Memory B cell (primary cell): Measurements from ENCODE around the gene CYTH4.

Experiments used
- ATAC-seq: fragments of 150-1000 bp; cut with Tn5 transposase; 2 replicates; pipeline ENCODE4 v1.10.0; 2021; ENCODE audit warnings: low read depth, mild to moderate bottlenecking, moderate library complexity
- DNase-seq, 2 donors: peaks; one replicate each; pipeline ENCODE4 v3.0.0; 2022; ENCODE audit warnings: low spot score in 2 of 2
- H3K27ac Mint-ChIP-seq: one replicate; pipeline ENCODE4 v1.8.0; 2022; ENCODE audit warnings: mild to moderate bottlenecking, moderate library complexity, mixed read lengths
- H3K27me3 Mint-ChIP-seq: one replicate; pipeline ENCODE4 v1.8.0; 2022; ENCODE audit warnings: mixed read lengths
- H3K36me3 Mint-ChIP-seq: one replicate; pipeline ENCODE4 v1.8.0; 2022; ENCODE audit warnings: mild to moderate bottlenecking, mixed read lengths
- H3K4me1 Mint-ChIP-seq: one replicate; pipeline ENCODE4 v1.8.0; 2022; ENCODE audit warnings: mixed read lengths
- H3K4me3 Mint-ChIP-seq: one replicate; pipeline ENCODE4 v1.8.0; 2022; ENCODE audit warnings: mild to moderate bottlenecking, moderate library complexity, mixed read lengths
- H3K9me3 Mint-ChIP-seq: one replicate; pipeline ENCODE4 v1.8.0; 2022; ENCODE audit warnings: mixed read lengths

Gene CYTH4

DNA sequence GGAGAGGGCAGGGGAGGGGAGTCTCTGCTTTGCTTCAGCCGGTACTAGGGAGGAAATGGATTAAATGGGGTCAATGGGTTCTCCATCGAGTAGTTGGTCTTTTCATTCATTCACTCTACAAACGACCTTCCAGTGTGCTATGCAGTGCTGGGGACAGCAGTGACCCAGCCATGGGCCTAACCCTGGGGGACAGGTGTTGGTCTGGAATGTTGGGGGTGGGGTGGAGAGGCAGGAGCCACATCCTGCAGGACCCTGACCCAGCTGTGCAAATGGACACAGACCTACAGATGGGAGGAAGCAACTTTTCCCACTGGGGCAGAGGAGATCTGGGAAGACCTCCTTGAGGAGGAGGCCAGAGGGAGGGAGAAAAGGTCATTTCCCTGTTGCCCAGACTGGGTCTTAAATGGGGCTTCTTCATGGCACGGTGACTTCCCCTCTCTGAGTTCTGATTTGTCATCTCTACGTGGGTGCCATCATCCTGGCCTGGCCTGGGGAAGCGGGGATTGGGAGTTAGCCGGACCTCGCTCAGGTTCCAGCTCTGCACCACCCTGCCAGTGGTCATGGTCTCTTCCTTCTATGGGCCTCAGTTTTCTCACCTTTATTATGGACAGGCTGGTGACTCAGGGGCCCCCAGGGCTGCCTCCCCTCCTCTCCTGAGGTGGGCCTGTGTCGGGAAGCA is 2.0 kb downstream of the CYTH4 start:
- peaks cover 24% of the 10 kb centered on the region for H3K36me3 Mint-ChIP-seq
- H3K4me3 Mint-ChIP-seq = peak overlapping the region; percentile 93

DNA sequence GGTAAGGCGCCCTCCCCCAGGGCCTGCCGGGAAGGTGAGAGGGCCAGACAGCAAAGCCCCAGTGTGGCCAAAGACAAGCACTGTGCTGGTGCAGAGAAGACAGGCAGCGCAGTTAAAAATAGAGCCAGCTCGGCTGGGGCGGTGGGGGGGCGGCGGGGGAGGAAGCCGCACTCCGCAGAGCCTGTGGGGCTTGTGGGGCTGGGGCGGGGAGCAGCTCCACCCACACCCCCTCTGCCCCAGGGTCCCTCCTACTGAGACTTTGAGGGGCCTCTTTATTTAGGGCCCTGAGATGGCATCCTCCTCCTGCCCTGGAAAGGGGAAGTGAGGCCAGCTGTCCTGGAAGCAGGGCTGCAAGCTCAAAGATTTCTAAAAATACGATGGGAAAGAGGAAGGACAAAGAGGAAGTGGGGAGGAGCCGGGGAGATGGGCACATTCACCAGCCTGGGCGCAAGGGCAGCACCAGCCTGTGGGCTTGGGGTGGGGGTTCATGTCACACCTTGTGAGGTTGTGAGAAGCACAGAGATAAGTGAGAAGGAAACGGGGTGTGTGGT is 2.6 kb downstream of the CYTH4 start:
- peak overlapping the region; percentile 93 for H3K4me3 Mint-ChIP-seq
- peaks cover 31% of the 10 kb centered on the region for H3K36me3 Mint-ChIP-seq
- ATAC-seq (peak; percentile 74), DNase-seq (peak; percentile 71 to 73)
- no peaks in the 10 kb centered on the region for H3K9me3 Mint-ChIP-seq
- peaks cover 47% of the 10 kb centered on the region for H3K4me1 Mint-ChIP-seq
- peak overlapping the region; percentile 60 for H3K27ac Mint-ChIP-seq
- no peaks in the 10 kb centered on the region for H3K27me3 Mint-ChIP-seq

More for the DNA sequence above, 2.0 kb downstream of the CYTH4 start:
- DNase-seq (no peak), ATAC-seq (no peak)
- Mint-ChIP-seq H3K9me3 (no peaks in the 10 kb centered on the region), H3K27ac (peak overlapping the region; percentile 60), H3K4me1 (peaks cover 50% of the 10 kb centered on the region), H3K27me3 (no peaks in the 10 kb centered on the region)

DNA sequence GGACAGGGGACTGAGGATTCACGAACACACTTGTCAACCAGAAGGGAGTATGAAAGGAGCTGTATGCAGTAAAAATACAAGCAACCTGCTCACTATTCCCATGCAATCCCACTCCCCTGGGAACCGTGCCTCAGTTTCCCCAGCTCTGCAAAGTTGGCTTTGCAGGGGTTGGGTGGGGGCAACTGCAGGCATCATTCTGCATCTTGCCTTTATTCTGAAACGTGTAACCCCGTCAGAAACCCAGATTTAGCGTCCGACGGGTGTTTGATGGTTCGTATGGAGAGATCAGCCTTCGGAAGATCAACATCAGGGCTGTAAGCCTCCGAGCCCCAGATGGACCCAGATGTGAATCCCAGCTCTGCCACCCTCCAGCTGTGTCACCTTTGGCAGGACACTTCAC is 3.6 kb downstream of the CYTH4 start:
- Mint-ChIP-seq H3K4me1 (peaks cover 54% of the 10 kb centered on the region), H3K9me3 (no peaks in the 10 kb centered on the region)
- DNase-seq = no peak

DNA sequence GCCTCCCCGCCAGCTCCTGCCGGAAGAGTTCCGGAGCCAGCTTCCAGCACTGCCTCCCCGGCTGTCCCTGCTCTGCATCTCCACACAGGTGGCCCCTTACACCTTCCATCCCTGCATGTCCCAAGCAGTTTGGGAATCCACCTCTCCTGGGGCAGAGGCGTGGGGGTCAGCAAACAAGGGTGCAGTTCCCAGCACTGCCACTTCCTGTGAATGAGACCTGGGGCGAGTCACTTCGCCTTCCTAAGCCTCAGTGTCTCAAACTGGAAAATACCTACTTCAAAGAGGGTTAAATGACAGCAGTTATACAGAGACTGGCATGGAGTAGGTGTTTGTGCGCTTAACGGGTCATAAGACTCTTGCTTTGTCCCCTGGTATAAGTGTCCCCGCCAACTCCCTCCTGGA is 5.2 kb downstream of the CYTH4 start:
- H3K4me3 Mint-ChIP-seq = no peak overlapping the region
- no peaks in the 10 kb centered on the region for H3K27me3 Mint-ChIP-seq
- DNase-seq (no peak), ATAC-seq (no peak)
- peaks cover 3% of the 10 kb centered on the region for H3K9me3 Mint-ChIP-seq
- H3K36me3 Mint-ChIP-seq = peaks cover 56% of the 10 kb centered on the region
- H3K27ac Mint-ChIP-seq = peak overlapping the region; percentile 45
- H3K4me1 Mint-ChIP-seq = peaks cover 50% of the 10 kb centered on the region

More for the DNA sequence above, 3.6 kb downstream of the CYTH4 start:
- Mint-ChIP-seq H3K36me3 (peaks cover 40% of the 10 kb centered on the region), H3K27ac (peak overlapping the region; percentile 45), H3K4me3 (no peak overlapping the region), H3K27me3 (no peaks in the 10 kb centered on the region)
- no peak for ATAC-seq

DNA sequence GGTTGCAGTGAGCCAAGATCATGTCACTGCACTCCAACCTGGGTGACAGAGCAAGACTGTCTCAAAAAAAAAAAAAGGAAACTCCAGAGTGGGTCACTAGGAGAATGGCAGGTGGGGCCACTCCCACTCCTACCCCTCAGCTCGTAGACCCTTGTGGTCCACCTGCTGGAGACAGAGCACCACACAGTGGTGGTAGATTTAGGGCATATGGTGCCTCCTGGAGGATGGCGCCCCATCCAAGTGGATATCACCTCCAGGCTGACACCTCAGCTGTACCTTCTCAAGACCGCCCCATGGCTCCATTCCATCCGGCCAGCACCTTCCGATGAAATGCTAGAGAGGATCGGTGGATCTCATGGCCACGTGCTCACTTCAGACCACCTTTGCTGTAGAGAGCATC is 6.2 kb downstream of the CYTH4 start:
- H3K9me3 Mint-ChIP-seq = peaks cover 3% of the 10 kb centered on the region
- no peak overlapping the region for H3K4me3 Mint-ChIP-seq
- no peaks in the 10 kb centered on the region for H3K27me3 Mint-ChIP-seq
- H3K4me1 Mint-ChIP-seq = peaks cover 54% of the 10 kb centered on the region
- peaks cover 57% of the 10 kb centered on the region for H3K36me3 Mint-ChIP-seq
- ATAC-seq (no peak), DNase-seq (no peak)
- no peak overlapping the region for H3K27ac Mint-ChIP-seq

DNA sequence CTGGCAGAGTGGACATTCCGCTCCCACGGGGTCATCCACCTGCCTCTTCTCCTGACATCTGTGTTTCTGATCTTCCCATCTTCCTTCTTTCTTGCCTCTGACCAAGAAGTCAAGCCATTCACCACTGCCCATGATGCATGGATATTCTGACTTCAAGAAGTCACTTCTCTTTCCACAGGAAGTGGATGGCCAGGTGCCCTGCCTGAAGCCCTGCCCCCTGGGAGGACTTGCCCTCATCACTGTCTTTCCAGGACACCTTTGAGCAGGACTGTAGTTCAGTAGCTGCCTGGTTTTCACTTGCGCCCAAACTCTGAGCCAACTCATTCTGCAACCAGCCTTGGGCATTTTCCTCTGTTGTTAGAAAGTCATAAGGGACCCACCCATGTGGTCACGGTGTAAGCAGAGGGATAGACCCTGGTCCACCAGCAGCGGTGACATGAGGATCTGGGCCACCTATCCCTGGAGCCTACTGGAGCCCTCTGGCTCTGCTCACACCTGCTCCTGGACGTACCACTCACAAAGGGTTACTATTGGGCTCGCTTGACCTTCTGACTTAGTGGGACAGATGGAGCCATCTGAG is 6.9 kb downstream of the CYTH4 start:
- Mint-ChIP-seq H3K9me3 (peaks cover 3% of the 10 kb centered on the region), H3K27me3 (no peaks in the 10 kb centered on the region), H3K4me1 (peaks cover 55% of the 10 kb centered on the region), H3K36me3 (peaks cover 61% of the 10 kb centered on the region), H3K27ac (peak overlapping the region; percentile 26), H3K4me3 (no peak overlapping the region)
- DNase-seq (no peak), ATAC-seq (no peak)

DNA sequence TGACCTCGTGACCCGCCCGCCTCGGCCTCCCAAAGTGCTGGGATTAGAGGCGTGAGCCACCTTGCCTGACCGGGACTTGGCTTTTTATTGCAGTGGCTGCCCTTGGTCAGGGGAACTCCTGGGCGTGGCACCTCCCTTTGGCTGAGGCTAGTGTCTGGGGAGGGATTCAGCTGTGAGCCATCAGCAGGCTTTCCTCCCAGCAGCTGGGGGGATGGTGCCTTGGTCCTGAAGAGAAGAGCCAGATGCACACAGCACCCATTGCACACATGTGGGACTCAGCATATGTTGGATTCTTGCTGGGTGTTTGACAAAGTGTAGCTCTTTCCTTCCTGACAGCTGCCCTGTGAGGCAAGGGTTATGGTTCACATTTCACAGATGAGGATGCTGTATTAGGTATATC is 8.4 kb downstream of the CYTH4 start:
- peaks cover 62% of the 10 kb centered on the region for H3K4me1 Mint-ChIP-seq
- H3K36me3 Mint-ChIP-seq = peaks cover 64% of the 10 kb centered on the region
- H3K27me3 Mint-ChIP-seq = no peaks in the 10 kb centered on the region
- H3K4me3 Mint-ChIP-seq = no peak overlapping the region
- H3K9me3 Mint-ChIP-seq = peaks cover 3% of the 10 kb centered on the region
- H3K27ac Mint-ChIP-seq = peak overlapping the region; percentile 26
- DNase-seq (no peak), ATAC-seq (no peak)

DNA sequence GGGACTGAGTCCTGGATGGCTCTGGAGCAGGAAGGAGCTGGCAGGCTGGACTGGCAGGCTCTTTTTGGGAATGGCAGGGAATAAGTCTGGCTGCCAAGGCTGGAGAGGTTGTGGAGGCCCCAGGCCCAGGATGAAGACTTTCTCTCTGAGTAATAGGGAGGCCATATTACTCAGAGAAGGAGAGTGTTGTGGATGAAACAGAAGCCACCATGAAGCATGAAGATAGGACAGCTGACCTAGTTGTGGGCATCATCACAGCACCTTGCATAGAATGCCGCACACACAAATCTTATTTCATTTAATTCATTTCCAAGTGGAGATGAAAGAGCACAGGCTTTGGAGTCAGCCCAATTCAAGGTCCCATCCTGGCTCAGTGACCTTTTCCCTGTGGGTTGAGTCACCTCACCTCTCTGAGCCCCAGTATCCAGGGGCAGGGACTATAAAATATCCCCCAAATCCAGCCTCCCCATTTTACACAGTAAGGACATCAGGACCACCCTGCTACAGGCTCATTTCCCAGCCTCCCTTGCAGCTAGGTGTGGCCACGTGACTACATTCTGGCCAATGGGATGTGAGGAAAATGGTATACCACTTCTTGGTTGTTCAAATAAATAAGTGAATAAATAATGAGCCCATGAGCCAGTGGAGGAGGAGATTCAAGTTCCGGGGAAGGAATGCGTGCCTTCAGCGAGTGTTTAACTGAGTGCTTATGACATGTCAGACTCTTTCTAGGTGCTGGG is 9.4 kb downstream of the CYTH4 start:
- Mint-ChIP-seq H3K27me3 (no peaks in the 10 kb centered on the region), H3K4me1 (peaks cover 54% of the 10 kb centered on the region), H3K4me3 (no peak overlapping the region), H3K27ac (no peak overlapping the region), H3K9me3 (peaks cover 3% of the 10 kb centered on the region), H3K36me3 (peaks cover 58% of the 10 kb centered on the region)
- no peak for ATAC-seq
- DNase-seq = no peak

DNA sequence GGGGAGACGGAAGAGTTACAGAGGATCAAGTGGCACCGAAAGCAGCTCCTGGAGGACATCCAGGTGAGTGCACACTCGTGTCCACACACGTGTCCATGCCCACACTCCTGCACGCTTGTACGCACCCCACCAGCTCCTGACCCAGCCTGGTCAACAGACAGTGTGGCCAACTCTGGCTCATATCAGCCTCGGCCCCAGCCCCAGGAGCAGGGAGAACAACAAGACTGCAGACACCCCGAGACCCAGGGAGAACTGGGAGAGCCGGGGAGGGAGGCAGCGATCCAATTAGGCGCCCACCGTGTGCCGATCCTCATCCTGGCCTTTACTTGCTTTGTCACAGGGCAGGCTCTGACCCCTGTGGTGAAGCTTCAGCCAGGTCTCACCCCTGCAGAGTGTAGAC is 10.3 kb downstream of the CYTH4 start:
- H3K4me3 Mint-ChIP-seq = no peak overlapping the region
- peaks cover 50% of the 10 kb centered on the region for H3K4me1 Mint-ChIP-seq
- no peak for DNase-seq
- H3K9me3 Mint-ChIP-seq = peaks cover 3% of the 10 kb centered on the region
- peaks cover 55% of the 10 kb centered on the region for H3K36me3 Mint-ChIP-seq
- no peak for ATAC-seq
- no peaks in the 10 kb centered on the region for H3K27me3 Mint-ChIP-seq
- peak overlapping the region; percentile 63 for H3K27ac Mint-ChIP-seq

DNA sequence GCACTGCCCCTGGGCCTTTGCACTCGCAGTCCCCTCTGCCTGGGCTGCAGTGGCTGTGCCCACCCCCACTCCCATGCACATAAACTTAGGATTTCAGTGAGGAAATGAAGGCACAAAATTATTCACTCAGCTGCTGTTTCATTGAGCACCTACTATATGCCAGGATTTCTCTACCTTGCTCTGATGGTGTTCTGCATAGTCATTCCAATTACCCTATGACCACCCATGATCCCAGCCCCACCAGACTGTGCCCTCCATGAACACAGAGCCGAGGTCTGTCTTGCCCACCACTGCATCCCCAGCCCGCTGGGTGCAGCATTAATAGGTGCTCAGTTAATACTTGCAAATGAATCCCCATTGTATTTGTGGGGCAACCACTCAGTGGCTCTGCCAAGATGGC is 10.9 kb downstream of the CYTH4 start:
- no peak for DNase-seq
- H3K4me1 Mint-ChIP-seq = peaks cover 51% of the 10 kb centered on the region
- H3K36me3 Mint-ChIP-seq = peaks cover 58% of the 10 kb centered on the region
- H3K27me3 Mint-ChIP-seq = no peaks in the 10 kb centered on the region
- no peak for ATAC-seq
- no peak overlapping the region for H3K4me3 Mint-ChIP-seq
- peaks cover 3% of the 10 kb centered on the region for H3K9me3 Mint-ChIP-seq
- H3K27ac Mint-ChIP-seq = peak overlapping the region; percentile 63

DNA sequence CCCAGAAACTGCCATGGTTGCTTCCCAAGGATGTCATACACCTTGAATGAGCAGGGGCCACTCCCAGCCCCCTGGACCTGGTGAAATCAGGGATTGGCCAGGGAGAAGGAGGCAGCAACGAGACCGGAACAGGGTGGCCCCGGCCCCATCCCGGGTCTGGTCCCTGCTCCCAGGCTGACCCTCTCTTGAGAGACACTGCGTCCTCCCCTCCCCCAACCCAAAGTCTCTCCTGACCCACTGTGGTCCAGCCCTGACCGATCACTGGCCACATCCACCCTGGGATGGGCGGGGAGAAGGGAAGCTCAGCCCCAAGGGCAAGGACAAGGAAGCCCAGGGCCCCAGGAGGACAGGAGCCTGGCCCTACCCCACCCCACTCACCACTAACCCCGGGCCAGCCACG is 12.4 kb downstream of the CYTH4 start:
- Mint-ChIP-seq H3K4me1 (peaks cover 47% of the 10 kb centered on the region), H3K27ac (no peak overlapping the region), H3K36me3 (peaks cover 55% of the 10 kb centered on the region), H3K27me3 (no peaks in the 10 kb centered on the region), H3K4me3 (no peak overlapping the region), H3K9me3 (peaks cover 3% of the 10 kb centered on the region)
- ATAC-seq (no peak), DNase-seq (no peak)

DNA sequence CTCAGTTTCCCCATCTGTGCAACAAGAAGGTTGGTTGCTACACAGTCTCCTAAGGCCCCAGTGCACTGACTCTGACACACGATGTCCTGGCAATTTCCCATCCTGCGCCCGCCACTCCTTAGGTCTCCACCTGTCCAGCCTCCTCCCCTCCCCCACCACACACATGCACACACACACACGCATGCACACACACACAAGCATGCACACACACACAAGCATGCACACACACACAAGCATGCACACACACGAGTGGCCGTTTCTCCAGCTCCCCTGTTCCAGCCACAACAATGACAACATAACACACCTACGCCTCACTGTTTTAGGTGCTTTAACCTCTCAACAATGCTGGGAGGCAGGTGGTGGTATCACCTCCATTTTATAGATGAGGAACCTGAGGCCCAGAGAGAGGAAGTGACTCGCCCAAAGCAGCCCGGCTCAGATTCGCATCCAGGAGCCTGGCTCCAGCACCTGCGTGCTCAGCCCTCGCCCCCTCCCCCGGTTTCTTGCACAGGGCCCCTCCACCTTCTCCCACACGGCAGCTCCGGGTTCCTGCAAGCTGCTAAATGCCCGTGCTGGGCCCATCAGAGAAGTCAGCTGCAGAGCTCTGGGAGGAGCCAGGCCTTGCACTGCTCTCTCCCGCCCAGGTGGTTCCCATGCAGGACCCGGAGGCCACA is 13.0 kb downstream of the CYTH4 start:
- peak; percentile 90 for ATAC-seq
- no peak for DNase-seq
- peaks cover 48% of the 10 kb centered on the region for H3K4me1 Mint-ChIP-seq
- H3K36me3 Mint-ChIP-seq = peaks cover 50% of the 10 kb centered on the region
- H3K9me3 Mint-ChIP-seq = peaks cover 3% of the 10 kb centered on the region
- H3K4me3 Mint-ChIP-seq = peak overlapping the region; percentile 44
- peak overlapping the region; percentile 68 for H3K27ac Mint-ChIP-seq
- H3K27me3 Mint-ChIP-seq = no peaks in the 10 kb centered on the region

DNA sequence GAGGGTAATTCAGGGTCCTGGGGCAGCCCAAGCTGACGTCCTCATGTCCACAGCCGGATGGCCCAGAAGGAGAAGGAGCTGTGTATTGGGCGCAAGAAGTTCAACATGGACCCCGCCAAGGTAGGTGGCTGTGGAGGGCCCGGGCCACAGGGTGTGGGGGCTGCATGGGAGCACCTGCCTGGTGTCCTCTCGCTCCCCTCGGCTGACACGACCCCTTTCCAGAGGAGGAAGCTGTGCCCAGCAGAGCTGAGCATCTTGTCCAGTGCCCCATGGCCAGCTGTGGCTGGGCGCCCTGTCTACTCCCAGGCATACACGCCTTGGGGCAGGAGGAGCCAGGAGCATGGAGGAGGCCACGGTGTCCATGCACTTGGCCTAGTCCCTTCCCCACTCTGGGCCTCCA is 13.6 kb downstream of the CYTH4 start:
- Mint-ChIP-seq H3K9me3 (peaks cover 3% of the 10 kb centered on the region), H3K36me3 (peaks cover 49% of the 10 kb centered on the region), H3K27ac (peak overlapping the region; percentile 68), H3K27me3 (no peaks in the 10 kb centered on the region), H3K4me1 (peaks cover 47% of the 10 kb centered on the region), H3K4me3 (no peak overlapping the region)
- no peak for ATAC-seq
- no peak for DNase-seq
